ENCODE data around the gene OTUB2.
A peak's percentile ranks its signal among the peaks of the same experiment; 100 is the strongest.

OTUB2 gene

DNA sequence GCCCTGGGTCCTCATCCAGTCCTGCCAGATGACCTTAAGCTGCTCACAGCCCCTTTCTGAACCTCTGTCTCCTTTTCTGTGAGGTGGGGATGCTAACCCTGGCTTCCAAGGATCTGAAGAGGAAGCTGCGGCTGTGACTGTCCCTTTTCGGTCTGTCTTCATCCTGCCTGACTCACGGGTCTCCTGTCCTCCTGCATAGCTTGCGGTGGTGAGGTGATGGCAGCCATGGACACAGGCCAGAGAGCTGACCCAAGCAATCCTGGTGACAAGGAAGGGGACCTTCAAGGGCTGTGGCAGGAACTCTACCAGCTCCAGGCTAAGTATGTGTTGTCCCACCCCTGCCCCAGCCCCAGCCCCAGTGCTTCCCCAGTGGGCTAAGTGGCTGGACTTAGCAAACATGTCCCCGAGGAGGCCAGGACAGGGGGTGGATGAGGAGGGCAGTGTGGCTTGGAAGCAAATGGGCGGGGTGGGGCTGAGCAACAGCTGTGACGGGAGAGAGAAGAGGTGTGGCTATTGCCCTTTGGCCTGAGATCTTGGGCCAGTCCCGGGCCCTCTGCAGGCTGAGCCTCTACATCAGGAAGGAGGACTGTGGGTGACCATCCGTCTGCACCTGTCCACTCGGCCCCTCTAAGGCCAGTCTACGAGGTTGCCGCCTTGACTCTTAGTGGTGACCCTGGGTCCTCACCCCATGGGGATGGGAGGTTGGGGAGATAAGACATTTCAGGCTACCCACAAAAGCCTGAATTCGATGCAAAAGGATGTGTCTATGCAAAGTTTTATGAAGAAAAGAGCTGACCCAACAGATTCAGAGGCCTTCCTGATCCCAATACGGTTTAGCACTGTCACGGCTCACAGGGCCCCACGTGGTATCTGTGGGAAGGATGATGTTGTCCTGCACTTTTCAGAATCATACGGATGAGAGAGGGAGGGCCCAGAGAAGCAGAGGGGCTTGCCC, 27.9 kb upstream of the OTUB2 start:
- no peak for DNase-seq

DNA sequence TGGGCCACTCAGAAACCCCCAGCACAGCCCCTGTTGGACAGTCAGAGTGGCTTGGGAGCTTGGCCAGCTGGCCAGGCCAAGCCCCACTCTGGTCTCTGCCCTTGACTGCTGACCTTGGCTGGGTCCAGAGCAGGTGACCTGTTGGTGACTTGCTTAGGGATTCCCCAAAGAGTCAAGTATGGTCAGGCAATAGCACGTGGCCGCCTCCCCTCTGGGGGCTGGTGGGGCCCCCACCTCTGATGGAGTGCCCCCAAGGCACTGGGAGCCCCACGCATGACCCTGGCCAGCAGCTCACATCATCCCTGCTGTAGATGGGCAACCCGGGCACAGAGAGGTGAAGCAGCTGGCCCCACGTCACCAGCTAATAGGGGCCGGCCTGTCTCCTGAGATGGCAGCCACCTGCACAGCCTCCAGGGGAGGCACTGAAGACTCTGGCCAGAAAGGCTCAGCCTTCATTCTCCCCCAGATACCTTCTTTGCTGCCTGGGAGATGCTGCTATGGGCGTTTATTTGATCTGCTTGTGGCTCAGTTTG, 27.2 kb upstream of the OTUB2 start:
- no peak for DNase-seq

DNA sequence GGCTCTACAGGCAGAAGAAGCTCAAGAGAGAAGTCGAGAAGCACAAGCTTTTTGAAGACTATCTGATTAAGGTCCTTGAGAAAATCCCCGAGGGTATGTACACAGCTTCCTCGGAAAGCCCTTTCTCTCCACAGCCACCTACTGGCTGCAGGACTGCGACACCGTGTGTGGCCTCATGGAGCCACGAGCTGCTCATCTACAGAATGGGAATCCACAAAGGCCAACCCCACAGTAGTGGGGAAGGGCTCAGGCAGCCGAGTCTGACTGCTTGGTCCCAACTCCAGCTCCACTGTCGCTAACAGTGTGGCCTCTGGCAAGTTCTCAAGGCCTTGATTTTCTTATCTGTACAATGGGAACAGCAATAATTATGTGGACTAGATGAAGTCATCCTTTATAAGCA, 26.6 kb upstream of the OTUB2 start:
- DNase-seq = no peak

DNA sequence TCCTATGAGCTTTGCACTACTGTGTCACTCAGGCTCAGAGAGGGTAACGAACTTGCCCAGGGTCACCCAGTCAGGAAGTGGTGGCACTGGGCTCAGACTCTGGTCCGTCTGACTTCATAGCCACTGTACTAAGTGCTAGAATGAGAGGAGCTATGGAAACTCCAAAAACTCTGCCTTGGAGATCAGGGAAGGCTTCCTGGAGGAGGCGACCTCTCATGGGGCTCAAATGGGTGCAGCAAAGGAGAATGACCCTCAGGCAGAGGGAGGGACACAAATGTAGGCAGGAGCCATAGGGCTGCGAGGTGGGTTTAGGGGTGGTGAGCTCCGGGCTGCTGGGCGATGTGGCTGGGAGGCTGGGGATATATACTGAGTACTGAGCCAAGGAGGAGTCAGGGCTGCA, 25.9 kb upstream of the OTUB2 start:
- DNase-seq = no peak

DNA sequence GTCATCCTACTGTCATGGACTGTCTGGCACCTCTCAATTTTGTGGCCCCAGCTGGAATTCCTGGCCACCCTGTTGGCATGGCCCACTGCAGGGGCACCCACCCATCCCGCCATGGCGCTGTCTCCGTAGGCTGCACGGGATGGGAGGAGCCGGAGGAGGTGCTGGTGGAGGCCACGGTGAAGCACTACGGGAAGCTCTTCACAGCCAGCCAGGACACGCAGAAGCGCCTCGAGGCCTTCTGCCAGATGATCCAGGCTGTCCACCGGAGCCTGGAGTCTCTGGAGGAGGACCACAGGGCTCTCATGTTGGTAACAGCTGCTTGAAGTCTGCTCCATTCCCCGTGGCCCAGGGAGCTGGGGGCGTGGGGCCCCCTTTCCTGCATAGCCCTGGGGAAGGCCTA, 25.1 kb upstream of the OTUB2 start:
- peak; percentile 43 for DNase-seq

DNA sequence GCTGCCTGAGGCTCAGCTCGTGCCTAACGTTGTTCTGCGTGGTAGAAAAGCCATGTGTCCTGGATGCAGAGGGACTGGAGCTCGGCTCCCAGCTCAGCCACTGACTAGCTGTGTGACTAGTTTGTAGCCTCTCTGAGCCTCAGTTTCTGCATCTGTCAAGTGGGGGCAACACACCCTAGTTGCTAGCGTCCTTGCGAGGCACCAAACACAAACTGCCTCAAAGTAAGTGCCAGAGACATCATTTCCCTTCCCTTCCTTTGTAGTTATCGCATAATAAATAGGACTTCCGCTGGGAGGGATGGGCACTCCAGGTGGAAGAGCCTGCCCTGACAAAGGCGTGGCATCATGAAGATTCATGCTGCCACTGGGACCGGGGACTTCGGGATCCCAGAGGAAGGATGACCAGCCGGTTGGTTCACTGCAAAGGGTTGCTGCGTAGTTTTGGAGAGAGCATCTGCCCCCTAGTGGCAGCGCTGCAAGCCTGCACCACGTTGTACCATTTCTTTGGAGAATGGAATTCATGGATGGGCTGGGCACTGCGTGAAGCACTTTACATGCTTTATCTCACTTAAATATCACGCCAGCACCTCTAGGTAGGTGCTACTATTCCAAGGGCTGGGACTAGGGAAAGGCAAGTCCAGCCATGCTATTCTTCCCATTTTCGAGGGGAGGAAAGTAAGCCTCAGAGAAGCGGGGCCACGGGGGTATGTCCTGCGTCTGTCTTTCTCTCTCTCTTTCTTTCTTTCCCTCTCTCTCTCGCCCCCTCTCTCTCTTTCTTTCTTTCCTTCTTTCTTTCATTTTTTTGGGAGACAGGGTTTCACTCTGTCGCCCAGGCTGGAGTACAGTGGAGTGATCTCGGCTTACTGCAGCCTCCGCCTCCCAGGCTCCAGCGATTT, 24.4 kb upstream of the OTUB2 start:
- peak; percentile 72 for DNase-seq

DNA sequence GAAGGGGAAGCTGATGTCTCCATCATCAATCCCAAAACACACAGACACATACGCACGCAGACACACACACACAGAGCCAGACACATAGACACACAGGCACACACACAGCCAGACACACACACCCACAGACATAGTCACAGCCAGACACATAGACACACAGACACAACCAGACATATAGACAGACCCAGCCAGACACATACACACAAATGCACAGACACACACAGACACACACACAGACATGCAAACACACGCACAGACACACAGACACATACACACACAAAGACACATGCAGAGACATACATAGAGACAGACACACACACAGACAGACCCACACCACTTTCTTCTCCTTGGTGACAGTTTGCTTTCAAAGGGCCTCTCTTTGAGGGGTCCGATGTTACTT, 22.7 kb upstream of the OTUB2 start:
- DNase-seq = no peak

DNA sequence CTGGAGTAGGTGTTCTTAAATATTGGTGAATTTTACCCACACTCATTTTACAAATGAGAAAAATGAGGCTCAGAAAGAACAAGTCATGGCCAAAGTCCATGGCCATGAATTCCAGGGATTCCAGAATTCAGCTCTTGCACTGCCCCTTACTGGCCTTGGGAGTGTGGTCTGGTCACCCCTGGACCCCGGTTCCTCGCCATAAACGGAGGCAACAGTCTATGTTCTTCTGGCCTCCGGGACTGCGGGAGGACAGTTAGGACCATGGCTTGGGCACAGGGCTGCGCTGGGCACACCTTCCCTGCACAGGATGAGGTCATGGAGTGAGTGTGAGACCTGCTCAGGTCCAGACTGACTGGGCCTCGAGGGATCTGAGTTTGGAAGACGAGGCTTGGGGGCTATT, 22.1 kb upstream of the OTUB2 start:
- no peak for DNase-seq

DNA sequence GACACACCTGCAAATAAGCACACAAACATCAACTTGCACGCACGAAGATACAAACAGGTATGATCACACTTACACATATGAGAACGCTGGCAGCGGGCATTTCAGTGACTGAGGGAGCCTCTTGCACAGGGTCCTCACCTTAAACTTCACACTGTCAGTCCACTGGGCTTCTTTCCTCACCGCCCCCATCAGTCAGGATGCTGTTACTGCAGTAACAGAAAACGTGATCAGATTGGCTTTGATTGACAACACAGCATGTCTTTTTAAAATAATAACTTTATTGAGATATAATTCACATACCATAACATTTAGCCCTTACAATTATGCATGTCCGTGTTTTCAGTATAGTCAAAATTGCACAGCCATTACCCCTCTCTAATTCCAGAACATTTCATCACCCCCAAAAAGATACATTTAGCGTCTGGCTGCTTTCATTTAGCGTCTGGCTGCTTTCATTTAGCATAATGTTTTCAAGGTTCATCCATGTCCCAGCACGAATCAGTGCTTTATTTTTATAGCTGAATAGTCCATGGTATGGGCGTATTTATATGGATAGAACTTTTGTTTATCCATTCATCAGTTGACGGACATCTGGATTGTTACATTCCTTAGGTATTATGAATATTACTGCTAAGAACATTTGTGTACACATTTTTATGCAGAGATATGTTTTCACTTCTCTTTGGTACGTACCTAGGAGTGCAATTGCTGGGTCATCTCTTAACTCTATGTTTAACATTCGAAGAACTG, 20.6 kb upstream of the OTUB2 start:
- no peak for DNase-seq

DNA sequence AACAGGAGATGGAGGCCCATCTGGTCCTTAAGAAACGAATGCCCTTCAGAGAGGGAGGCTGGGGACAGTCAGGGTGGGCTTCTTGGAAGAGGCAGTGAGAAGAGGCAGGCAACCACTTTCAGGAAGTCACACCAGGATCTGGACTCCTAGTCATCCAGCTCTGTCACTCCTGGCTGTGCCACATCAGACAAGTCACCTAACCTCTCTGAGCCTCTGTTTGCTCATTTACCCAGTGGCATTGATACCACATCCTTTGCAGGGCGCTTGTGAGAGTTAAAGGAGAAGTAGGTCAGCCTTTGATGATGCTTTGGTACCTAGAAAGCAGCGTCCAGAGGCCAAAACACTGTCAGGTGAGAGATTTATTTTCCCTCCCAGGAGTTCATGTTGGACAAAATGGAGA, 17.9 kb upstream of the OTUB2 start:
- no peak for DNase-seq

DNA sequence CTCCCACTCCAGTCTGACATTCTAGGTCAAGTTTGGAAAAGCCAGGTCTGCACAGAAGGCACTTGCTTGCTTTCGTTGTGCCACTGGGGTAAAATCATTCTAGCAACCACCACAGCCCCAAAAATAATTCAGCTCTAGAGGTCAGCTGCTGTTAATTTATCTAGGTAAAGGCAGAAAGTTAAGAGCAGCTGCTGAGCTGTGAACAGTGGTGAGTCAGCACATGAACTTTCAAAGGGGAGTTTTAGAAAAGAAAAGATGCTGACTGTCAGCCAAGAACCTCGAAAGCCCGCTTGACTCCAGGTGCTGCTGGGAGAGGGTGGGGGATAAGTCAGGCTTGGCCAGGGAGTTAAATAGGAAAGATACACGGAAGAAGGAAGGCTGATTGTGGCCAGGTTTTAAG, 16.4 kb upstream of the OTUB2 start:
- DNase-seq = no peak

DNA sequence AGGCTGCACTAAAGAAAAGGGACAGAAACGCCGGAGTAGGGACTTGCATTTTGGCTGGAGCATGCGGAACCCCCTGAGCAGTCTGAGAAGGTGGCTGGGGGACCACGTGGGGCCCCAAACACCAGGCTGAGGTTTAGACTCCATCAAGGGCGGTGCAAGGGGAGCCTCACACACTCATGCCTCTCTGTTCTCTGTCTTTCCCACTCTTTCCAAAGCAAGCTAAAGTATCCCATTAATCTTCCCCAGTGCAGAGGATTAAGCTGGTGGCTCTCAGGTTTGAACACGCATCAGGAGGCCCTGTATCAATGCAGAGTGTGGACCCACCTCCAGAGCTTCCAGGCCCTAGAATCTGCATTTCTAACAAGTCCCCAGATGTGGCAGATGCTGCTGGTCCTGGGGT, 15.5 kb upstream of the OTUB2 start:
- no peak for DNase-seq

DNA sequence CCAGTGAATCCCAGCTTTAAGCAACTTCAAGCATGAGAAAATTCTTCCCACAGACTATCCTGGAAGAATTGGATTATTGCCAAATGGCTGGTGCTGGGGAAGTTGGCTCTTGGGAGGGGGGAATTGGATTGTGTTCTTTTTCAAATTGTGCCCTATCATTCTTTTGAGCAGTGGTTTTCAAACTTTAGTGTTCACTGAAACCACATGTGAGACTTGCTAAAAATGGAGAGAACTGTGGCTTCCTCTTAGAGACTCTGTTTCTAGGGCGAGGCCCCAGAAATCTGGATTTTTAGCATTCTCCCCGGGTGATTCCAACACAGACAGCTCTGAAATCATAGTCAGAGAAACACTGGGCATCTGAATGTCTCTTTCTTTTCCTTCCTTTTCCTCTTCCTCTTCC, 14.3 kb upstream of the OTUB2 start:
- DNase-seq = no peak

DNA sequence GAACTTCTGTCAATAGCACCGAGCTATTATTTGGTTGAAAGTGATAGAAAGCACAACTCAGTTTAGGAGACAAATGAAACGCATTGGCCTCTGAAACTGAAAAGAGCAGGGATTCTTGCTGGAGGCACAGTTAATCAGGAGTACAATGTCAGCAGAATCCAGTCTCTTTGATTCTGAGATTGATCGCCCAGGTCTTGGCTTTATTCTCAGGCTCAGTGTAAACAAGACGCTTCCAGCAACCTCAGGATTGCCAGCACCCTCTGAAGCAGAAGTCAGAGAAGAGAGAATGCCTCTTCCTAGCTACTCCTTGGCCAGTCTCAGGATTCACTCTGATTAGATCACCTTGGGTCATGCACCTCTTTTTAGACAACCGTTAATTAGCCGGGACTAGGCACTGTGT, 11.8 kb upstream of the OTUB2 start:
- no peak for DNase-seq

DNA sequence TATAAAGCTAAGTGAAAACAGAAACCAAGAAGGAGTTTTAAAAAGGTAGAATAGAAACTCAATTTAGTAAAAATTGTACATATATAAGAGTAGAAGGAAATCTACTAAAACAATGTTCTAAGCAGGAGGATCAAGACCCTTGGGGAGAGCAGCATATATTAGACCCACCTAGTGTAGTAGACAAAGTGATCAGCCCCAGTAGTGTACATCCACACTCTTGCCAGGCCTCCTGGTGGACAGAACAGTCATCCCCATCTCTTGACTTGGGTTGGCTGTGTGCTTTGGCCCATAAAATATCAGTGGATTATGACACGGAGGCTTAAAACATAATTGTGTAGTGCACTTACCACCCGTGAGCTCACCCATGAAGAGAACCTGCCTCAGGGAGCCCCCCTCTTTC, 10.9 kb upstream of the OTUB2 start:
- DNase-seq = no peak

DNA sequence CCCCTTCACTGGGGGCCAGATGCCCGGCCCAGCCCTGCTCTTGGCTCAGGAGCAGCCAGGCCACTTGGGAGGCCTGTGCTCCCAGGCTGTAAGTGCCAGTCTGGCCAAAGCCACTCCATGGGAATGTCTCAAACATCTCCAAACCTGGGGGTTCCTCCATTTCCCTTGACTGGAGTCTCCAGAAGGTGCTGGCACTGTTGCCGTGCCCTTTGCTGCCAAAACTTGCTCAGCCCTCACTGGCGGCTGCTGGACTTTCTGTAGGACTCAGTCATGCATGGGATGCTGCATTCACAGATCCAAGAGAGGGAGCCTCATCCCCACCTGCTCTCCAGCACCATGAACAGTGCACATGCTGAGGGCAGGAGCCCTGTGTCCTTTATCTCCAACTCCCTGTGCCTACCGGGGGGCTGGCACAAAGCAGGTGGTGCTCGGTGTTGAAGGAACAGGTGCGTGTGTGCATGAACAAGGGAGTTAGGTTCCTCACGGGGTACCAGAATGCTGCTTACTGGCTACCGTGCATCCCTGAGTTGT, 9.6 kb upstream of the OTUB2 start:
- no peak for DNase-seq

DNA sequence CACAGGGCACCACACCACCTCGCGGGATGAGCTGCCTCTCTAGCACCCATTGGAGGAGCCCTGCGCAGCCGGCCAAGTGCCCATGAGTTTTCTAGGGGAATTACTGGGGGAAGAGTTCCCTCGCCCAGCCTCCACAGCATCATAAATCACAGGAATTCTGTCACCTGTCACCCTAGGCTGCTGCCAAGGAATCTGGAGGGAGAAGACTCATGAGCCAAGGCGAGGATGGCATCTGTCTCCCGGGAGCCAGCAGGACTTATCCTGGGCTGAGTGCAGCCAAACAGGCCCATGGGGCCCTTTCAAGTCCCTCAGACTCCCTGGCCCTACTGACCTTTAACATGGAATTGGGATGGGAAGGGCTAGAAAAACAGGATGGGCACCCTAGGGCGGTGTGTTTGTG, 7.8 kb upstream of the OTUB2 start:
- DNase-seq = no peak

DNA sequence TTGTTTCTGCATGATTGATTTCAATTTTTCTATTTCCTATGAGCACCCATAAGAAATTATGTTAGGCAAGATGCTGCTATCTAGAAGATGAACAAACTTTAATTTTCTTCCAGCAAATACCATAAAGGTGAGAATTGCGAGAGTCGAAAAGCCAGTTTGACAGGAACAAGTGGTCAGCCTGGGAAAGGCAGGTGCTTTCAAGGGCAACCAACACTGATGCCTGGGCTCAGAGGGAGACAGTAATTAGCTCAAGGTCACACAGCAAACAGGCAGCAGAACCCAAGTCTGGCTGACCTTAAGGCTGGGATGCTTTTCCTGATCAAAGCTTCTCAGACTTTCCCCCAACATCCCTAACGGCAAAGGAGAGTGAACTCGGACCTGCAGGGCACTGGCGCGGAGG, 6.8 kb upstream of the OTUB2 start:
- DNase-seq = no peak

DNA sequence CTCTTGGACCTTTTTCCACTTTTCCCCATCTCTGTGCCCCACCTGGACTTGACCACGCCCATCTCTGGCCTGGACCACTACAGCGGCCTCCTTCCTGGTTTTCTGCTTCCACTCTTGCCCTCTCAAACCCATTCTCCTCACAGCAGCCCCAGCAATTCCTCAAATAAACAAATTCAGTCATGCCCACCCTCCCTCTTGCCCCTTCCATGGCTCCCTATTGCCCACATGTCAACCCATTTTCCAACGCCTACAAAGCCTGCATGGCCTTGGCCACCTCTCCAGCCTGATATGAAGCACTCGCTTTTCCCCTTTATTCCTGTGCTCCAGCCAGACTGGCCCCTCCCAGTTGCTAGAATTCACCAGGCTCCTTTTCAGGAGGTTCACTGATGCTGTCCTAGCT, 5.9 kb upstream of the OTUB2 start:
- DNase-seq = no peak

DNA sequence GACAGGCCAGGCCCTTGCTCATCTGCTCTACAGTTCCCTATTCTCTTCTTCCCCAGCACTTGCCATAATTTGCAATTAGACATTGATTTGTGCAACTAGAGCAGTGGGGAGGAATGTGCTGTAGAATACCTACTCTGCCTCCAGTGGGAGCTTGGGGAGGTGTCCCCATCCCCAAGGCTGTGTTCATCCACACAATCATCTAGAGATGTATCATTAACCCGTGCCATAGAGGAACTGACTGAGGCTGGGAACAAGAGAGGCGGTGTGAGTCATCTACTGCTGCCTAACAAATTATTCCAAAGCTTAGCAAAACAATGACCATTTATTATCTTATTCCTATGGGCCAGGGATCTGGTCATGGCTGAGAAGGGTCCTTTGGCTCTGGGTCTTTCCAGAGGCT, 5.1 kb upstream of the OTUB2 start:
- no peak for DNase-seq

DNA sequence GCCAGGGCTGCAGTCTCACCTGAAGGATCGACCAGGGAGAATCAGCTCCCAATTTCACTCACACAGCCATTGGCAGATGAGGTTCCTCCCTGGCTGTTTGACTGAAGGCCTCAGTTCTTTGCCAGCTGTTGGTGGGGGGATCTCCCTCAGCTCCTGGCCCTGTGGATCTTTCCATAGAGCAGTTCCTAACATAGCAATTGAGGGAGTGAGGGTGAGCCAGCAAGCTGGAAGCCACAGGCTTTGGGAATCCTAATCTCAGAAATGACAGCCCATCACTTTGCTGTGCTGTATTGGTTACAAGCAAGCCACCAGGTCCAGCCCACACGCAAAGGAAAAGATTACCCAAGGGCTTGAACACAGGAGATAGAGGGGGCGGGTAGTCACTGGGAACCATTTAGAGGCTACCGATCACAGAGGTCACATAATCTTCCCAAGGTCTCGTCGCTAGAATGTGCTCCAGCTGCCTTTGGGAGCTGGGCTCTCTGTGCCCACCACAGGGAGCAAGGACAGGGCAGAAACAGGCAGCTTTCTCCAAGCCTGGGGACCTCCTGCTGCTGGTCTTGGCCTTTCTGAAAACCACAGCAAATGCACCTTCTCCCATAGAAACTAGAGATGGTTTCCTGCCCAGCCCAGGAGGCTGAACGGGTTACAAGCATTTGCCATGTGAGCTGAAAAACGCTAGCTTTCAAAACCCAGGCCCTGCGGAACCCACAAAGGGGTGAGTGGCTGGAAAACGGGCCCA, 4.6 kb upstream of the OTUB2 start:
- peak; percentile 44 for DNase-seq
